GM18907 (cell line): ENCODE data around the gene BTAF1.

ENCODE experiments used
- ATAC-seq: cut with Tn5 transposase; IDR thresholded peaks from one replicate; pipeline ENCODE4 v1.9.1; 2021; ENCODE audit warnings: mild to moderate bottlenecking, moderate library complexity; ENCODE audit not compliant: unreplicated experiment

Gene BTAF1

DNA sequence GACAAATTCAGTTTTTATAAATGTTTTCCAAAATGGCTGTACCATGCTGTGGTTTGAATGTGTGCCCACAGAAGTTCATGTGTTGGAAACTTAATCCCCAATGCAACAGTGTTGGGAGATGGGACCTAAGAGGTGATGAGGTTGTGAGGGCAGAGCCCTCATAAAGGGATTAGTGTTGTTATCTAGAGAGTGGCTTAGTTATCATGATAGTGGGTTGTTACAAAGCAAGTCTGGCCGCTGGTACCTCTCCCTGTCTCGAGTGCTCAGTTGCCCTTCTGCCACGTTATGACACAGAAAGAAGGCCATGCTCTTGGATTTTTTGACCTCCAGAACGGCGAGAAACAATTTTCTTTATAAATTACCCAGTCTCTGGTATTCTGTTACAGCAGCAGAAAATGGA, 119.0 kb downstream of the BTAF1 start:
- no peak for ATAC-seq

DNA sequence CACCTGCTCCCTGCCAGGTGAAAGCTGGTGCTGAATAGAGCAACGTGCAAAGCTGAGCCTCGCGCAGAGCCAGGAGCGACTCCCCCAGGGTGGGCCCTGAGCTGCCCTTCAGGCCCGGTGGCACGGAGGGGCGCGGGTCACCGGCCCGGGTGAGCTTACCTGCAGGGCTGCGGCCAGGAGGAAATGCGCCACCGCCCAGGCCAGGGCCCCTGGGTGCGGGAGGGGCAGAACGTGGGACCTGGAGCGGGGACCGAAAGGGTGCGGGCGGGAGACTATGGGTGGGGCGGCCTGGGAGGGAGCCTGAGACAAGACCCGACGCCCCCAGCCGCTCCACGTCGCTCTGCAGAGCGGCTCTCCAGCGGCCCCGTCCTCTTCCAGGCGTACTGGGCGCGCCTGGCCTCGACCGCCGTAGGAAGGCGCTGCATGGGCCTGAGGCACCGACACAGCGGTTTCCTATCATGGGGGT, 122.1 kb downstream of the BTAF1 start:
- no peak for ATAC-seq

DNA sequence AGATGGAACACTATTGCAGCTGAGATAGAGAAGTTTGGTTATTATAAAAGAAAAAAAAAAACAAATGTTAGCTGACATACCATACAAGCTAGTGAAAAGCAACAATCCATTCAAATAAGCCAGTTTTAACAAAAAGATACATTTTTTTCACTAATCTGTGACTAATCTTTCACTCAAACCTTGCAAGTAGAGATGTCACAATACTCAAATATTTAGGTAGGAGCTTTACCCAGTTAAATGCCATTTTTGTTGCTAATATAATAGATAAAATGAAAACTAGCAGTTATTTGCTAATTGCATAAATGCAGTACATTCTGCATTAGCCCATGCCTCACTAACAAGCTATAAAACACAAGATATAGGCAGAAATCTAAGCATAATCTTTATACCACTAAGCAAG, 123.6 kb downstream of the BTAF1 start:
- no peak for ATAC-seq

DNA sequence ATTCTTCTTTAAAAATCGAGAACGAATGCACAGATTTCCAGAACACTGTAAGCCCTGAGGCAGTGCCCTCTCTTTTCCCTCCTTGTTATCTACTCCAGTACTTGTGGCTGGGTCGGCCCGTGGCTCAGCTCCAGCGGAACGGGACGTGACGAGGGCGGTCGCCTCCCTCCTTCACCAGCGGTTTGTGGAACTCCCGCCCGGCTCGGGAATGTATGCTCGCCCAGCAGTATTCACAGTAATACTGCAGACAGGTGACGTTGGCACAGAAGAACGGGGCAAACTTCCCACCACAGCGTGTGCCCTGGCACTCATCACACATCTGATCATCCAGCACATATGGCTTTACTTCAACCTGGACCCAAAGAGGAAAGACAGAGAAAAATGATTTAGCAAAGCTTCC, 128.5 kb downstream of the BTAF1 start:
- ATAC-seq: no peak

DNA sequence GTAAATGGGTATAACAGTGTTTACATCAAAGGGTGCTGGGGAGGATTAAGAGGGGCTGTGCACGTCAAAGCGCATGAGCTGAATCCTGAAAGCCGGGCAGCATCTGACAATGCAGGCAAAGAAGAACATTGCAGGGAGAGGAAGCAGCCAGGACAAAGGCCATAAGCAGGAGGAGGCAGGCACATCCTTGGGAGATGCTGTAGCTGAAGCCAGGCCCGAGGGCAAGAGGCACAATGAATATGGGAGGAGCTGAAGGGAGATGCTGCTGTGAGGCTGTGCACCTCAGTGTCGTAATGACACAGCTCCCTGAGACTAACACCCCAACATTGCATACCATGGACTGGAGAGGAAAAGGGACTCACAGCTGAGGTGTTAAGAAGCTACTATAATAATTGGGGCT, 129.2 kb downstream of the BTAF1 start:
- no peak for ATAC-seq

DNA sequence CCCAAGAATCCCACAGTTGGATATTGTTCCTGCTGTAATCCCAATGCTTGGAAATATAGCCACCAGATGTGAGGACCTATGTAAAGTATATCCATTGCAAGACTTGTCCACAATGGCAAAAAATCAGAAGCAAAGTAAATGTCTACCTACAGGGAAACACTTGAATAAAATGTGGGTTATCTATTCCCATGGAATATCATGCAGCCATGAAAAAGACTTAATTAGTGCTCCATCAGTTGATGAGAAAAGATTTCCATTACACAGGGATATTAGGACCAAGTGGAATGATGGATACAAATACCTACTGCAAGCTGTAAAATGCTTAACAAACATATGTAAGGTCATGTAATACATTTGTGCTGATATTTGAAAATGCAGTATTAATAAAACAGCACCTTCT, 131.2 kb downstream of the BTAF1 start:
- no peak for ATAC-seq

DNA sequence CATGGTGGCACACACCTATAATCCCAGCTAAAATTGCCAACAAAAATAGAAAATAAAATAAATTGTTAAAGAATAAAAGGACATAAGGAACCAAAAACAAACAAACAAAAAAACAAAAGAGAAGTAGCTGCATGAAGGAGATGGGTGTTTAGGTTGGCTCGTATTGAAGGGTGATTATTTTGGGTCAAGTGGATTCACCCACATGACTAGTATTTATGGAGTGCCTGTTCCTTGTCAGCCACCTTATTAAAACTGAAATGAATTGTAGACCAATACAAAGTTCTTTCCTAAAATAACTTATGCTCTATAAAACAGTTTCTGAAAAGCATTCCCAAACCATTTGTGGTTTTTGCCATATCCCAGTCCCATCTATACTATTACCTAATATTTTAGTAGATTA, 138.7 kb downstream of the BTAF1 start:
- ATAC-seq: no peak

DNA sequence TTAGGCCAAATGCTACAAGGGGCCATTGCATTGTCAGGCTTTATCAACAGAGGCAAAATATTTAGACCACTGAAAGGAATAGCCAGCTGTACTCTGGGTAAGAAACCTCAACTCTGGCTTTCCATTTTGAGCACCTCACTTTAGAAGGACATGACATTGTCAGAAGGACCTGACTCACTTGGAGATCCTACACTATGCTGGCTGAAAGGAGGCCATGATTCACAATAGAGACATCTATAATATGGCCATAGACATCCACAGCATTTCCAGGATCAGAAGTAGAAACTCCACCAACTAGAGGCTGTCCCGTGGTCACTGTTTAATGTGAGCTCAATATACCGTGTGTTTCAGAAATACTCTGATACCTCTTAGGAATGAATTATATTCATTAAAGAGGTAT, 140.9 kb downstream of the BTAF1 start:
- ATAC-seq: no peak

DNA sequence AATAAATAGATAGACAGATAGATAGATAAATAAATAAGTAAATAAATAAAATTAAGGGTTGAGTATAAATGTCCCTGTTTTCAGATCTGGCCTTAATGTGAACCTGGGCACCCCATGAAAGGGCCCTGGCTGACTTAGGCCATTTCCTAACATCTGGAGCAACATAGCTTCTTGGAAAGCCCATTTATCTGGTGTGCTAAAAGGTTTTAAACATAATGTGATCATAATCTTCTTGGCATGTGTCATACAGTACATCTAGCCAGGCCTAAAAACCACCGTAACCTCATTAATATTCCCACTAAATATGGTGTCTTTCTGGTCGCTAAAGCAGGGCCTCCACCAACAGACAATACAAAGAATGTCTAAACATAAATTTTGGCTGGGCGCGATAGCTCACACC, 142.8 kb downstream of the BTAF1 start:
- ATAC-seq: no peak

DNA sequence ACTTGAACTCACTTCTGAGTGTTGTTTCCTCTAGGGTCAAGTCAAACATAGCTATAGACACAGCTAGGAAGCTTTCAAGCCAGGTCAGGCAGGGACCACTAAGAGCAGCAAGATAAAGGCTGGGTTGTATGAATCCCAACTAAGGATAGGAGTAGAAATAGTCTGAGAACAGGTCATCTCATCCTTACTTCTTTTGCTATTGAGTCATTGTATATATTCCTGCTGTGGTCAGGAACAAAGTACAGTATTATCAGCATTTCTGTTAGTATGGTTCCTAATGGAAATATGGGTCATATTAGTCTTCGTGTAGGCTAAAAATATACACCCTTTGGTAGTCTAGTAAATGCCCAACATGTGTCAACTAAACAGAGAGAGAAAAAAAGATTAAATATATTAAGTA, 145.3 kb downstream of the BTAF1 start:
- ATAC-seq: no peak

DNA sequence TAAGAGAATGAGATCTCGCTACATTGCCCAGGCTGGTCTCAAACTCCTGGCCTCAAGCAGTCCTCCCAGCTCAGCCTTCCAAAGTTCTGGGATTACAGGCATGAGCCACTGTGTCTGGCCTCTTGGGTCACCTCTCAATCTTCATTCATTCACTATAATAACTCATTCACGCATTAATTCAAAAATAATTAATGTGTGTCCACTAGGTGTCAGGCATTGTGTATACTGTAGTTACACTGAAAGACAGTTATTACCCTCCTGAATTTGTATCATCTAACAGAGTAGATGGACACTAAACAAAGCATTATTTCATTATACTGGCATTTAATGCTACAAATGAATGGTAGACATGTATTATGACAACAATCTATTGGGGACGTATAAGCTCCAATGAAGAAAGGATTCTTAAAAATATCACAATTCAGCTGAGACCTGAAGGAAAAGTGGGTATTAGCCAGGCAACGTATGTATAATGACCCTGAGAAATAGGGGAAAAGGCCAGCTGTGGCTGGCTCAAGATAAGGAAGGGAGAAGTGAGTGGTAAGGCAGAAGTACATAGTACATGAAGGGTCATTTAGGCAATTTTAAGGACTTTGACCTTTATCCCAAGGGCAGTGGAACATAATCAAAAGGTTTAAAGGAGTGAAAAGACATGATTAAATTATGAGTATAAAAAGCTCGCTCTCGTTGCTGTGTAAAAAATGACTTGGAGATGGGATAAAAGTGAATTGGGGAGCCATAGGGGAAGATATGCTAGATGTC, 150.7 kb downstream of the BTAF1 start:
- ATAC-seq: no peak

DNA sequence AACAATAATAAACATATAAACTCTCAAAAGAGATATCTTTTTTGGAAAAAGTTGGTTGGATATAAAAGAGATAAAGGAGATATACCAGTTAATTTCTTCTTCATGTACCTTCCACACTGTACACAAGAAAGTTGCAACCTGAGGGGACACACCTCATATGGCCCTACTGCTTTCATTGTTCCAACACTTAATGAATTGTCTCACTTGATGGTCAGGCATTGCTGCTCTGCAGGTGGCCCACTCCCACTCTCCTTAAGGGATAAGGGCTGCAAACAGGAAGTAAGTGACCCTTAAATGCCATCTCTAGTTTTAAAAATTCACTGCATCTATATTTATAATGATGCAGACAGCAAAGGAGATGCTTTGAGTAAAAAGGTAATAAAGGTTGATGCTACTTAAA, 152.3 kb downstream of the BTAF1 start:
- ATAC-seq: no peak

DNA sequence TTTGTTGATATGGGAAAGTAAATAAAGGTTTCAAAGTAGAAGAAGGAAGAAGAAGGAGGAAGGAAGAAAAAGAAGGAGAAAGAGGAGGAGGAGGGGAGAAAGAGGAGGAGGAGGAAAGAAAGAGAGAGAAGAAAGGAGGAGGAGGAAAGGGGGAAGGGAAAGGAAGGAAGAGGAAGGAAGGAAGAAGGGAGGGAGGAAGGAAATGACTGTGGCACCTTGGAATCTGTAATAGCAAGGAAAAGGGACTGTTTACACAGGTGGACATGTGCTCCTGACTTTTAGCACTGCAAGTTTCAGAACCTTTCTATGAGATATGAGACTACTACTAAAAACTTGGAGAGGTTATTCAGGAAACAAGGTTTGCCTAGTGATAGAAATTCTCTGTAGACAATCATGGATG, 153.2 kb downstream of the BTAF1 start:
- no peak for ATAC-seq

DNA sequence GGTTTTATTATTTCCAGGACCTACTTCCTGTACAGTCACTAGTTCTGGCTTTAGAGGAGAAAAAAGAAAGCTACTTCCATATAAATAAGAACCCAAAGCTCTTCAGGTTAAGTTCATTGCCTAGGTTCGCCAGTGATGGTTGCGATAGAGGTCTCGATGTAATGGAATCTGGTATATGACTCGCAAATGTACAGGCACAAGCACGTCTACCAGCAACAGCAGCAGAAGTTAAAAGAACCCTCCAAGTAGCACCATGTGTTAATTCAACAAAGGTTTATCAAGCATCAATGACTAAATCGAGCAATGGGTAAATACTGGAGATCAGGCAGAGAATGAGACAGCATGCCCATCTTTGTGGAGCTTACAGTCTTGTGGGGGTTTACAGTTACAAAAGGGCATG, 155.4 kb downstream of the BTAF1 start:
- no peak for ATAC-seq
